PC-3 (cell line): ENCODE results near the gene IGSF8. TPM values are rescaled to one million over a fixed set of nuclear protein-coding genes. Genes with fewer than 3 reads are reported as not detected.

Experiments
- ATAC-seq: fragments of 200-7000 bp; cut with Tn5 transposase; 2 replicates; pipeline ENCODE4 v1.9.1; 2020; ENCODE audit warnings: mild to moderate bottlenecking, moderate library complexity
- Bru-seq: library from RNA; stranded (reverse); fragments of 400-500 nt; gene quantifications from one replicate; lab custom pipeline; 2021; lab: Mats Ljungman, UMichigan
- BruChase-seq, 2 experiments: library from RNA; stranded (reverse); fragments of 400-500 nt; gene quantifications; one replicate each; lab custom pipeline; 2021; lab: Mats Ljungman, UMichigan
- BruUV-seq: library from RNA; stranded (reverse); fragments of 400-500 nt; replicated peaks from 2 replicates; lab custom pipeline; 2021; lab: Mats Ljungman, UMichigan
- CTCF ChIA-PET: fragments of 300-600 bp; sonication (Branson Sonifier 250); formaldehyde crosslinking; loops from one replicate; lab custom pipeline; 2022; ENCODE audit warnings: antibody characterized with exemption; lab: Charles Lee
- POLR2A ChIA-PET: fragments of 300-600 bp; sonication (Branson Sonifier 250); formaldehyde crosslinking; loops from one replicate; lab custom pipeline; 2022; ENCODE audit warnings: antibody characterized with exemption; ENCODE audit not compliant: unreplicated experiment; lab: Charles Lee
- DNase-seq: peaks from one replicate; pipeline ENCODE4 v3.0.0-alpha.2; 2015
- H2AFZ ChIP-seq: fragments of 300-600 bp; sonication (generic); 2 replicates; pipeline ENCODE4 v1.6.0; 2016; ENCODE audit warnings: antibody characterized with exemption, low read length
- H3F3A ChIP-seq: fragments of 300-600 bp; sonication (generic); one replicate; pipeline ENCODE4 v1.6.0; 2017; ENCODE audit warnings: antibody characterized with exemption, low read length, control low read depth, mild to moderate bottlenecking; ENCODE audit not compliant: unreplicated experiment
- H3K27ac ChIP-seq: fragments of 300-600 bp; sonication (generic); 2 replicates; pipeline ENCODE4 v1.5.1; 2016; ENCODE audit warnings: mild to moderate bottlenecking, low read length
- H3K27me3 ChIP-seq: fragments of 300-600 bp; sonication (generic); 2 replicates; pipeline ENCODE4 v1.6.1; 2016; ENCODE audit warnings: low read length, mixed read lengths
- H3K36me3 ChIP-seq: fragments of 300-600 bp; sonication (generic); 2 replicates; pipeline ENCODE4 v1.6.1; 2016; ENCODE audit warnings: low read depth, mixed run types, low read length, mixed read lengths
- H3K4me1 ChIP-seq: fragments of 300-600 bp; sonication (generic); 2 replicates; pipeline ENCODE4 v1.5.1; 2016; ENCODE audit warnings: low read length; ENCODE audit not compliant: insufficient read depth
- H3K4me2 ChIP-seq: fragments of 300-600 bp; sonication (generic); 2 replicates; pipeline ENCODE4 v1.6.0; 2016; ENCODE audit warnings: low read length
- H3K4me3 ChIP-seq: fragments of 300-600 bp; sonication (generic); 2 replicates; pipeline ENCODE4 v1.5.1; 2016; ENCODE audit warnings: mild to moderate bottlenecking, low read length, mixed read lengths
- H3K79me2 ChIP-seq: fragments of 300-600 bp; sonication (generic); 2 replicates; pipeline ENCODE4 v1.6.1; 2017; ENCODE audit warnings: low read length, mixed read lengths
- H3K9ac ChIP-seq: fragments of 300-600 bp; sonication (generic); 2 replicates; pipeline ENCODE4 v1.6.0; 2016; ENCODE audit warnings: mild to moderate bottlenecking, low read length
- H3K9me2 ChIP-seq: fragments of 300-600 bp; sonication (generic); replicated peaks from 2 replicates; pipeline ENCODE4 v1.6.1; 2016; ENCODE audit warnings: mixed run types, low read length, mixed read lengths
- H3K9me3 ChIP-seq: fragments of 300-600 bp; sonication (generic); 2 replicates; pipeline ENCODE4 v1.6.1; 2016; ENCODE audit warnings: low read length, mixed read lengths
- H4K20me1 ChIP-seq: fragments of 300-600 bp; sonication (generic); 2 replicates; pipeline ENCODE4 v1.6.1; 2016; ENCODE audit warnings: low read length, mixed read lengths
- CTCF ChIP-seq: fragments of 300-600 bp; sonication (generic); conservative IDR thresholded peaks from 2 replicates; pipeline ENCODE4 v1.5.1; 2017; ENCODE audit warnings: antibody characterized with exemption, low read depth, mild to moderate bottlenecking, low read length
- EZH2 ChIP-seq: fragments of 300-600 bp; sonication (generic); IDR thresholded peaks from one replicate; pipeline ENCODE4 v1.6.1; 2017; ENCODE audit warnings: antibody characterized with exemption, mild to moderate bottlenecking, low read length; ENCODE audit not compliant: unreplicated experiment
- EZH2phosphoT487 ChIP-seq: fragments of 300-600 bp; sonication (generic); IDR thresholded peaks from 2 replicates; pipeline ENCODE4 v1.6.1; 2018; ENCODE audit warnings: mild to moderate bottlenecking, antibody characterized with exemption, low read length, borderline replicate concordance
- intact Hi-C: fragments of 100-400 bp; cut with micrococcal nuclease; formaldehyde crosslinking; loops from 2 replicates; pipeline ENCODE4 v1.9.0; 2023
- long read RNA-seq: library from polyadenylated mRNA; unstranded; transcript quantifications from one replicate; pipeline ENCODE4 v2.0.0, GENCODE V29; 2021; ENCODE audit not compliant: unreplicated experiment
- total RNA-seq: library from RNA; depleted of rRNA; stranded (reverse); fragments of >200 nt; gene quantifications from 2 replicates; pipeline ENCODE4 v1.2.3, GENCODE V29; 2014; rRNA removed

IGSF8 gene, protein sequence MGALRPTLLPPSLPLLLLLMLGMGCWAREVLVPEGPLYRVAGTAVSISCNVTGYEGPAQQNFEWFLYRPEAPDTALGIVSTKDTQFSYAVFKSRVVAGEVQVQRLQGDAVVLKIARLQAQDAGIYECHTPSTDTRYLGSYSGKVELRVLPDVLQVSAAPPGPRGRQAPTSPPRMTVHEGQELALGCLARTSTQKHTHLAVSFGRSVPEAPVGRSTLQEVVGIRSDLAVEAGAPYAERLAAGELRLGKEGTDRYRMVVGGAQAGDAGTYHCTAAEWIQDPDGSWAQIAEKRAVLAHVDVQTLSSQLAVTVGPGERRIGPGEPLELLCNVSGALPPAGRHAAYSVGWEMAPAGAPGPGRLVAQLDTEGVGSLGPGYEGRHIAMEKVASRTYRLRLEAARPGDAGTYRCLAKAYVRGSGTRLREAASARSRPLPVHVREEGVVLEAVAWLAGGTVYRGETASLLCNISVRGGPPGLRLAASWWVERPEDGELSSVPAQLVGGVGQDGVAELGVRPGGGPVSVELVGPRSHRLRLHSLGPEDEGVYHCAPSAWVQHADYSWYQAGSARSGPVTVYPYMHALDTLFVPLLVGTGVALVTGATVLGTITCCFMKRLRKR
- total RNA-seq, result 37.1 and 49.1 TPM in 2 replicates
- Bru-seq, nascent RNA, result percentile 56 among the genes with signal in this experiment
- percentile 64 among the genes with signal in this experiment for BruChase-seq, experiment 1, labeled RNA remaining after a 6-hour chase
- BruChase-seq, experiment 2, labeled RNA remaining after a 2-hour chase, result percentile 61 among the genes with signal in this experiment
- long read RNA-seq, transcript IGSF8-201 (7 exons, 2,343 nt), result major isoform, 62 of 91 reads
- long read RNA-seq, partial matches to known transcripts, result 17 of 91 reads
- long read RNA-seq, other reads (novel, unspliced or antisense), result 10 of 91 reads

- CTCF ChIA-PET, result interaction anchor here (0.9 to 2.1 kb wide), 4 partner anchors 12 to 154 kb away, joined by 3 to 9 read pairs (median 6); no protein-coding TSS in a partner anchor
- Histone ChIP-seq H3K36me3 (no peaks in the 10 kb centered on the region), H3K4me1 (peaks cover 31% of the 10 kb centered on the region), H4K20me1 (no peaks in the 10 kb centered on the region), H3K4me2 (peak within 1 kb of the TSS; percentile 99), H3K27ac (peak within 1 kb of the TSS; percentile 19; the same call in 1 of the 2 replicates), H3K79me2 (0 out of 2 replicates have a peak, but pooled peaks cover 7% of the 10 kb centered on the region), H3K9me2 (no peaks in the 10 kb centered on the region), H3K9ac (peak within 1 kb of the TSS; percentile 77), H3K27me3 (no peaks in the 10 kb centered on the region), H3K9me3 (no peaks in the 10 kb centered on the region), H3F3A (no peaks in the 10 kb centered on the region), H3K4me3 (peak within 1 kb of the TSS; percentile 82), H2AFZ (peak within 1 kb of the TSS; percentile 99)
- peak; percentile 76 for DNase-seq
- POLR2A ChIA-PET, result interaction anchor here (0.6 to 0.7 kb wide), 2 partner anchors 279 to 1068 kb away, joined by 3 to 5 read pairs; partner anchors contain the start of gene PPOX
- no TSS peak for BruUV-seq
- ATAC-seq, result peak; percentile 55
- intact Hi-C loops, result loop anchor here (2.0 kb wide), 1 partner anchor 187 kb away; the partner anchor contains the start of gene PEX19
- TF ChIP-seq EZH2phosphoT487, result no peak
- no peak for TF ChIP-seq CTCF
- TF ChIP-seq EZH2, result no peak
Measured at GRCh38 chr1:160097911-160098851, at the start of gene IGSF8. IGSF8 (minus strand) TSS chr1:160098619; CDS start chr1:160098472, 147 bp downstream.

- intact Hi-C loops, result no loop called here
- Histone ChIP-seq H3F3A (no peaks in the 10 kb centered on the region), H3K4me2 (no peak overlapping the region), H3K27ac (no peak overlapping the region), H3K9me3 (no peaks in the 10 kb centered on the region), H3K4me3 (no peak overlapping the region), H3K79me2 (no peaks in the 10 kb centered on the region), H3K27me3 (no peaks in the 10 kb centered on the region), H2AFZ (no peak overlapping the region), H4K20me1 (no peaks in the 10 kb centered on the region), H3K9me2 (no peaks in the 10 kb centered on the region), H3K4me1 (0 out of 2 replicates have a peak, but pooled peaks cover 7% of the 10 kb centered on the region), H3K36me3 (no peaks in the 10 kb centered on the region), H3K9ac (no peak overlapping the region)
- ChIA-PET POLR2A (no interaction called here), CTCF (interaction anchor here (0.6 kb wide), 2 partner anchors 48 to 1130 kb away, joined by 3 to 5 read pairs; no protein-coding TSS in a partner anchor)
- no peak for DNase-seq
- no TSS peak for BruUV-seq
- TF ChIP-seq CTCF, result no peak
- TF ChIP-seq EZH2, result no peak
- TF ChIP-seq EZH2phosphoT487, result no peak
- no peak for ATAC-seq
Measured at GRCh38 chr1:160148121-160148520, 49.7 kb upstream of the IGSF8 start.
